ENCODE results near the gene NPIPB12.
"Not testable (repeated sequence)": the region's sequence is repeated elsewhere in the genome, so short reads cannot be mapped to it uniquely, and the experiment has no call there.

The NPIPB12 gene

GRCh38 chr16:29469660-29470059 lies 36.5 kb downstream of the NPIPB12 start:
- DNase-seq (ENCODE audit: low spot score): not testable (repeated sequence)

GRCh38 chr16:29467654-29468366 lies 38.4 kb downstream of the NPIPB12 start:
- not testable (repeated sequence) for H2AK5ac ChIP-seq (ENCODE audit: low read depth, low read length); H3K79me1 ChIP-seq (ENCODE audit: low read depth, low read length); H3K23ac ChIP-seq (ENCODE audit: low read depth, low read length, poor library complexity); H4K91ac ChIP-seq (ENCODE audit: low read depth, low read length, poor library complexity); H3K27ac ChIP-seq (replicated peaks; ENCODE audit: low read length); H2BK5ac ChIP-seq (ENCODE audit: low read length); H3K9ac ChIP-seq (ENCODE audit: low read depth, low read length, poor library complexity); H3K27me3 ChIP-seq (ENCODE audit: control insufficient read depth in 3 of 3, insufficient read depth in 3 of 3, low read depth in 1 of 3, low read length in 3 of 3); H2BK12ac ChIP-seq (ENCODE audit: low read length); H3K4me1 ChIP-seq (ENCODE audit: control insufficient read depth in 2 of 2, insufficient read depth in 1 of 2, low read depth in 1 of 2, low read length in 2 of 2); H2BK15ac ChIP-seq (ENCODE audit: low read length); H3K4me3 ChIP-seq (ENCODE audit: low read length in 2 of 2); H2AFZ ChIP-seq (ENCODE audit: low read length); H4K8ac ChIP-seq (ENCODE audit: low read depth, low read length); H3K4ac ChIP-seq (ENCODE audit: low read length); H3K4me2 ChIP-seq (ENCODE audit: insufficient read depth, low read length, poor library complexity, severe bottlenecking); H2BK120ac ChIP-seq (ENCODE audit: low read depth, low read length); H3K14ac ChIP-seq (ENCODE audit: low read length); H3K18ac ChIP-seq (ENCODE audit: low read length); H3K9me3 ChIP-seq (replicated peaks in 1 of 2; ENCODE audit: control insufficient read depth in 2 of 2, insufficient read depth in 1 of 2, low read depth in 1 of 2, low read length in 2 of 2); DNase-seq (ENCODE audit: low spot score); H3K36me3 ChIP-seq (replicated peaks in 1 of 2; ENCODE audit: control insufficient read depth in 2 of 2, insufficient read depth in 2 of 2, low read length in 2 of 2)
- no CpG with 5 or more reads among the region's 10 CpGs for WGBS, 2 donors (ENCODE audit: extremely low coverage in 2 of 2, insufficient read length in 2 of 2, insufficient replicate concordance in 1 of 2)

More at GRCh38 chr16:29469660-29470059, 36.5 kb downstream of the NPIPB12 start:
- H4K91ac ChIP-seq (ENCODE audit: low read depth, low read length, poor library complexity); H3K27me3 ChIP-seq (ENCODE audit: control insufficient read depth in 3 of 3, insufficient read depth in 3 of 3, low read depth in 1 of 3, low read length in 3 of 3); H3K79me1 ChIP-seq (ENCODE audit: low read depth, low read length); H3K4me2 ChIP-seq (ENCODE audit: insufficient read depth, low read length, poor library complexity, severe bottlenecking); H2AK5ac ChIP-seq (ENCODE audit: low read depth, low read length); H2BK15ac ChIP-seq (ENCODE audit: low read length); H2AFZ ChIP-seq (ENCODE audit: low read length); H3K4me3 ChIP-seq (ENCODE audit: low read length in 2 of 2); H3K4ac ChIP-seq (ENCODE audit: low read length); H3K23ac ChIP-seq (ENCODE audit: low read depth, low read length, poor library complexity); H3K36me3 ChIP-seq (replicated peaks in 1 of 2; ENCODE audit: control insufficient read depth in 2 of 2, insufficient read depth in 2 of 2, low read length in 2 of 2); H3K27ac ChIP-seq (replicated peaks; ENCODE audit: low read length); H3K4me1 ChIP-seq (ENCODE audit: control insufficient read depth in 2 of 2, insufficient read depth in 1 of 2, low read depth in 1 of 2, low read length in 2 of 2); H3K18ac ChIP-seq (ENCODE audit: low read length); H2BK5ac ChIP-seq (ENCODE audit: low read length); H3K14ac ChIP-seq (ENCODE audit: low read length); H4K8ac ChIP-seq (ENCODE audit: low read depth, low read length); H2BK120ac ChIP-seq (ENCODE audit: low read depth, low read length); H2BK12ac ChIP-seq (ENCODE audit: low read length); H3K9me3 ChIP-seq (replicated peaks in 1 of 2; ENCODE audit: control insufficient read depth in 2 of 2, insufficient read depth in 1 of 2, low read depth in 1 of 2, low read length in 2 of 2); H3K9ac ChIP-seq (ENCODE audit: low read depth, low read length, poor library complexity): not testable (repeated sequence)
- WGBS, 2 donors (ENCODE audit: extremely low coverage in 2 of 2, insufficient read length in 2 of 2, insufficient replicate concordance in 1 of 2): no CpG with 5 or more reads among the region's 6 CpGs

- not testable (repeated sequence) for H3K79me1 ChIP-seq (ENCODE audit: low read depth, low read length); H2BK120ac ChIP-seq (ENCODE audit: low read depth, low read length); H3K14ac ChIP-seq (ENCODE audit: low read length); H2BK15ac ChIP-seq (ENCODE audit: low read length); DNase-seq (ENCODE audit: low spot score); H4K8ac ChIP-seq (ENCODE audit: low read depth, low read length); H3K36me3 ChIP-seq (replicated peaks in 1 of 2; ENCODE audit: control insufficient read depth in 2 of 2, insufficient read depth in 2 of 2, low read length in 2 of 2); H3K23ac ChIP-seq (ENCODE audit: low read depth, low read length, poor library complexity); H3K4ac ChIP-seq (ENCODE audit: low read length); H3K9ac ChIP-seq (ENCODE audit: low read depth, low read length, poor library complexity); H2AK5ac ChIP-seq (ENCODE audit: low read depth, low read length); H4K91ac ChIP-seq (ENCODE audit: low read depth, low read length, poor library complexity); H3K4me1 ChIP-seq (ENCODE audit: control insufficient read depth in 2 of 2, insufficient read depth in 1 of 2, low read depth in 1 of 2, low read length in 2 of 2); H2BK5ac ChIP-seq (ENCODE audit: low read length); H2BK12ac ChIP-seq (ENCODE audit: low read length); H3K18ac ChIP-seq (ENCODE audit: low read length); H3K27ac ChIP-seq (replicated peaks; ENCODE audit: low read length); H3K27me3 ChIP-seq (ENCODE audit: control insufficient read depth in 3 of 3, insufficient read depth in 3 of 3, low read depth in 1 of 3, low read length in 3 of 3); H3K9me3 ChIP-seq (replicated peaks in 1 of 2; ENCODE audit: control insufficient read depth in 2 of 2, insufficient read depth in 1 of 2, low read depth in 1 of 2, low read length in 2 of 2); H2AFZ ChIP-seq (ENCODE audit: low read length); H3K4me2 ChIP-seq (ENCODE audit: insufficient read depth, low read length, poor library complexity, severe bottlenecking); H3K4me3 ChIP-seq (ENCODE audit: low read length in 2 of 2)
- no CpG with 5 or more reads among the region's 33 CpGs for WGBS, 2 donors (ENCODE audit: extremely low coverage in 2 of 2, insufficient read length in 2 of 2, insufficient replicate concordance in 1 of 2)
Observed at GRCh38 chr16:29466904-29467303, 39.3 kb downstream of the NPIPB12 start.

GRCh38 chr16:29465985-29466824 lies 40.0 kb downstream of the NPIPB12 start:
- not testable (repeated sequence) for H3K18ac ChIP-seq (ENCODE audit: low read length); H3K14ac ChIP-seq (ENCODE audit: low read length); H3K4me1 ChIP-seq (ENCODE audit: control insufficient read depth in 2 of 2, insufficient read depth in 1 of 2, low read depth in 1 of 2, low read length in 2 of 2); H2BK5ac ChIP-seq (ENCODE audit: low read length); H2AK5ac ChIP-seq (ENCODE audit: low read depth, low read length); H3K27ac ChIP-seq (replicated peaks; ENCODE audit: low read length); H3K4me3 ChIP-seq (ENCODE audit: low read length in 2 of 2); H3K23ac ChIP-seq (ENCODE audit: low read depth, low read length, poor library complexity); H2BK12ac ChIP-seq (ENCODE audit: low read length); H3K4ac ChIP-seq (ENCODE audit: low read length); H2BK120ac ChIP-seq (ENCODE audit: low read depth, low read length); DNase-seq (ENCODE audit: low spot score); H4K91ac ChIP-seq (ENCODE audit: low read depth, low read length, poor library complexity); H3K4me2 ChIP-seq (ENCODE audit: insufficient read depth, low read length, poor library complexity, severe bottlenecking); H3K27me3 ChIP-seq (ENCODE audit: control insufficient read depth in 3 of 3, insufficient read depth in 3 of 3, low read depth in 1 of 3, low read length in 3 of 3); H2BK15ac ChIP-seq (ENCODE audit: low read length); H4K8ac ChIP-seq (ENCODE audit: low read depth, low read length); H3K9ac ChIP-seq (ENCODE audit: low read depth, low read length, poor library complexity); H3K9me3 ChIP-seq (replicated peaks in 1 of 2; ENCODE audit: control insufficient read depth in 2 of 2, insufficient read depth in 1 of 2, low read depth in 1 of 2, low read length in 2 of 2); H3K36me3 ChIP-seq (replicated peaks in 1 of 2; ENCODE audit: control insufficient read depth in 2 of 2, insufficient read depth in 2 of 2, low read length in 2 of 2); H3K79me1 ChIP-seq (ENCODE audit: low read depth, low read length); H2AFZ ChIP-seq (ENCODE audit: low read length)
- no CpG with 5 or more reads among the region's 57 CpGs for WGBS, 2 donors (ENCODE audit: extremely low coverage in 2 of 2, insufficient read length in 2 of 2, insufficient replicate concordance in 1 of 2)
